NB4 (cell line): ENCODE results near the gene LTA4H.

Source experiments
- POLR2A ChIP-seq: IDR thresholded peaks from 2 replicates; pipeline ENCODE4 v1.6.1; 2011; ENCODE audit warnings: mild to moderate bottlenecking; ENCODE audit not compliant: insufficient read length; ENCODE audit errors: extremely low read depth
- TF ChIP-seq, protein P1 (sequence below): IDR thresholded peaks from one replicate; pipeline ENCODE4 v1.5.1; 2012; ENCODE audit warnings: low read depth, low read length
- TF ChIP-seq, protein P2 (sequence below): IDR thresholded peaks from 2 replicates; pipeline ENCODE4 v1.6.1; 2011; ENCODE audit warnings: low read depth, low read length

GRCh38 chr12:95962222-95962621 lies 73.2 kb downstream of the LTA4H start:
- TF ChIP-seq POLR2A = no peak
- TF ChIP-seq, protein P1, sequence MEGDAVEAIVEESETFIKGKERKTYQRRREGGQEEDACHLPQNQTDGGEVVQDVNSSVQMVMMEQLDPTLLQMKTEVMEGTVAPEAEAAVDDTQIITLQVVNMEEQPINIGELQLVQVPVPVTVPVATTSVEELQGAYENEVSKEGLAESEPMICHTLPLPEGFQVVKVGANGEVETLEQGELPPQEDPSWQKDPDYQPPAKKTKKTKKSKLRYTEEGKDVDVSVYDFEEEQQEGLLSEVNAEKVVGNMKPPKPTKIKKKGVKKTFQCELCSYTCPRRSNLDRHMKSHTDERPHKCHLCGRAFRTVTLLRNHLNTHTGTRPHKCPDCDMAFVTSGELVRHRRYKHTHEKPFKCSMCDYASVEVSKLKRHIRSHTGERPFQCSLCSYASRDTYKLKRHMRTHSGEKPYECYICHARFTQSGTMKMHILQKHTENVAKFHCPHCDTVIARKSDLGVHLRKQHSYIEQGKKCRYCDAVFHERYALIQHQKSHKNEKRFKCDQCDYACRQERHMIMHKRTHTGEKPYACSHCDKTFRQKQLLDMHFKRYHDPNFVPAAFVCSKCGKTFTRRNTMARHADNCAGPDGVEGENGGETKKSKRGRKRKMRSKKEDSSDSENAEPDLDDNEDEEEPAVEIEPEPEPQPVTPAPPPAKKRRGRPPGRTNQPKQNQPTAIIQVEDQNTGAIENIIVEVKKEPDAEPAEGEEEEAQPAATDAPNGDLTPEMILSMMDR = no peak
- TF ChIP-seq, protein P2, sequence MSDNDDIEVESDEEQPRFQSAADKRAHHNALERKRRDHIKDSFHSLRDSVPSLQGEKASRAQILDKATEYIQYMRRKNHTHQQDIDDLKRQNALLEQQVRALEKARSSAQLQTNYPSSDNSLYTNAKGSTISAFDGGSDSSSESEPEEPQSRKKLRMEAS = no peak
